Measurements from ENCODE around the gene STT3B. TPM values are rescaled to one million over a fixed set of nuclear protein-coding genes. Genes with fewer than 3 reads are reported as not detected.

The STT3B gene
- polyA plus RNA-seq, 12 donors, result 95.1 to 129 (median 114) TPM; not detected in 1

DNA sequence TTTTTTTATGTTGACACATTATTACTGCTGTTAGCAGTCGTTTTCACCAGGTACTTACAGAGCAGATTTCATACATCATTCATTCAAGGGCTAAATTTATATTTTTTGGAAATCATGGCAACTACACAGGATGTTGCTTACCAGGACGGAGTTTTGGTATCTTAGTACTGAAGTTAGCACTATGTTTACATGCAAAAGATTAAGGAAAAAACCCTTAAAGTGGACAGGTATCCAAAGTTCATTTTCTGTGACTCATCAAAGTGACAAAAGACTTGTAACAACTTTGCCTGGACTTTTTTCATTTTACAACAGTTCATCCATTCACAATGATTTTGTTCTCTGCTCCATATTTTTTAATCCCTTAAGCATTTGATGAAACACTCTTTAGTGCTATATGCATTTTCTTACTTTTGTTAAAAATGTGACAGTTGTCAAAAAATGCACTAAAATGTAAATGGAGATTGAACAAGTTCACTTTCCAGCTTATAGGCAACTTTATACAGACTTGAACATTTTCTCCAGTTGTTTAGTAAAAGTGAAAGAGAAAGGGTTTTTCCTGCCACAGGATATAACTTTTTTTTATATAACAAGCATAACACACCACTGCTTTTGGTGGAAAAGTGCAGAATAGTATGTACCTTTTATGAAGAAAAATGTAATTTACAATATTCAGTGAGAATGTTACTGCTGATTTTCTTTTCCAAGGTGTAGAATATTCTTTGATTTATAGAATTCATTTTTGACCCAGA is 104.1 kb downstream of the STT3B start:
- no peak for DNase-seq

DNA sequence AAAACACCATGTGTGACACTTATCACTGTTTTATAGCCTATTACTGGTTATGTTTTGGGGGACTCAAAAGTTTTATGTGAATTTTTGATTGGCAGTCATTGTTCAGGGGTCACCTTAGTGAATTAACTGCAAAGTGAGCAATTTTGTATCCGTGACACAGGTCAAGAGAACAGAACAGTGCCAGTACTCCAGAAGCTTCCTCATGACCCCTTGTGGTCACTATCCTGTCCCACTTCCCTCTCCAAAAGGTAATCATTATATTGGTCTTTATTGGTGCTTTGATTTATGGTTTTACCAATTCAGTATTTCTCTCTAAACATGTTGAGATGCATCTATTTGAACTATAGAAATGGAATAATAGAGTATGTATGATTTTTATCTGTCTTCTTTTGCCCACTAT is 107.1 kb downstream of the STT3B start:
- no peak for DNase-seq

DNA sequence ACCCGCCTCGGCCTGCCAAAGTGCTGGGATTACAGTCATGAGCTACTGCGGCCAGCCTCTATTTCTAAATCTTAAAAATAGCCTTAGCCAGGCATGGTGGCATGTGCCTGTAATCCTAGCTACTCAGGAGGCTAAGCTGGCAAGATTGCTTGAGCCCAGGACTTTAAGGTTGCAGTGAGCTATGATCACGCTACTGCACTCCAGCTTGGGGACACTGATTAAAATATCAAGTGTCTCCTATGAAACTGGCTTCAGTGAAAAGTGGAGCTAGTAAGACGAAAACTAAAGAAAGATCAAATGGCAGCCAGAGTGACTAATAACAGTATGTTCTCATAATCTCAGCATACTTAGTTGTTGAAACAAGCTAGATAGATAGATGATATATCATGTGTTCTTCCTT is 112.5 kb downstream of the STT3B start:
- DNase-seq, result no peak

DNA sequence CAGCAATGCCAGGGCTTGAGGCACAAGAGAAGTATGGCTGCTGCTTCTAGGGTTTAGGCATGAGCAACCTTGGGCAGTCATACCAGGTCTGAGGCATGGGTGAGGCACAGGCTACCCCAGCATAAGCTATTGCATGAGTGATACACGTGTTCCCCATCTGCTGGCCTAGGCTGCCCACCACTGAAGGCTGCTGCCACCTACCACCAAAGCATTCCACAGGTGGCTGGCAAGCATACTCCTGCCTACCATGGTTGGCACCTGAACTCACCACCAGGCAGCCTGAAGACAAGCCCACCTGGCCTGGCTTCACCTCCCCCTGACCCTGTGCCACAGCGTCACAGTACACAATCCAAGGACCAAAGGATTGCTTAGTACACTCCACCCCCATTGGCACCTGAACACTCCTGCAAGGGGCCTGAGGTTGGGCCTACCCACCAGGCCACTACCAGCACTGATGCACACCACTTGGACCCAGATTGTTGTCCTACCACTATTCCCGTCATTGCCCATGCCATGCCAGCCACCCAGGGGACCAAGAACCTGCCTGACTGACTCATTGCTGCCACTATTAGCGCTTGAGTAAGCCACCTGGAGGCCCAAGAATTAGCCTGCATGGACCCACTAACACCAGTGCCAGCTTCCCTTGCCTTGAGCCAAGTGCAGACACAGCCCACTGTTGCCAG is 115.7 kb downstream of the STT3B start:
- DNase-seq, result no peak

DNA sequence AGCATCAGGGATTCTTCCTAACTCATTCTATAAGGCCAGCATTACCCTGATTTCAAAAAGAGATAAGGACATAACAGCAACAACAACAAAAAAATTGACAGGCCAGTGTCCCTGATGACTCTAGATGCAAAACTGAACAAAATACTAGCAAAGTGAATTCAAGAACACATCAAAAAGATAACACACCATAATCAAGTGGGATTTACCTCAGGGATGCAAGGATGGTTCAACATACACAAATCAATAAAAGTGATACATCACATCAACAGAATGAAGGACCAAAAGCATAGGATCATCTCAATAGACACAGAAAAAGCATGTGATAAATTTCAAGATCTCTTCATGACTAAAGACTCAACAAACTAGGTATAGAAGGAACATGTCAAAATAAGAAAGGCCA is 119.6 kb downstream of the STT3B start:
- no peak for DNase-seq

DNA sequence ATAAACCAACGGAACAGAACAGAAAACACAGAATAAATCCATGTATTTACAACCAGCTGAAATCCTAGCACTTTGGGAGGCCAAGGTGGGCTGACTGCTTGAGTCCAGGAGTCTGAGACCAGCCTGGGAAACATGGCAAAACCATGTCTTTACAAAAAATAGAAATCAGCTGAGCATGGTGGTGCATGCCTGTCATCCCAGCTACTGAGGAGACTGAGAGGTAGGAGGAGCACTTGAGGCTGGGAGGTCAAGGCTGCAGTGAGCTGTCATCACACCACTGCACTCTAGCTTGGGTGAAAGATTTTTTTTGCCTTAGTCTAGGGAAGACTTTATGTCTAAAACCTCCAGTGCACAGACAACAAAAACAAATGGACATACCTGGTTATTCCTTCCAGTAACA is 120.7 kb downstream of the STT3B start:
- DNase-seq, result no peak

DNA sequence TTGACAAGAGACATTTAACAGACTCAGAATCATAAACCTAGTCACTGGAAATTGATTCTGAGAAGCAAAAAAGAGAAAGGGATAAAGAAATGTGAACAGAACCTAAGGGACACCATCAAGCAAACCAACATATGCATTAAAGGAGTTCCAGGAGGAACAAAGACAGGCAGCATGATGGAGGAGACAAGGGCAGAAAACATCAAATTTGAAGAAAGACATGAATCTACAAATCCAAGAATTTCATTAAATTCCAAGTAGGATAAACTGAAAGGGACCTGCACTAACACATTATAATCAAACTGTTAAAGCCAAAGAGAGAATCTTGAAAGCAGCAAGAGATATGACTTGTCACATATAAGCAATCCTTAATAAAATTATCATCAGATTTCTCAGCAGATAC is 122.3 kb downstream of the STT3B start:
- DNase-seq, result no peak

DNA sequence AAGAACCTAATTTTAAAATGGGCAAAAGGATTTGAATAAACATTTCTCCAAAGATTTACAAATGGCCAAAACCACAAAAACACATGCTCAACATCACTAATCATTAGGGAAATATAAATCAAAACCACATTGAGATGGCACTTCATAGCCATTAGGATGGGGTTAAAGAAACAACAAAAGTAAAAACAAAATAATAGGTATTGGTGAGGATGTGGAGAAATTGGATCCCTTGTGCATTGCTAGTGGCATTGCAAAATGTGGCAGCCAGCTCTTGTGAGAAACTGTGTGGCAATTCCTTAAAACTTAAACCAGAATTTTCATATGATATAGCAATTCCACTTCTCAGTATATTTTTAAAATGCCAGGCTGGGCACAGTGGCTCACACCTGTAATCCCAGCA is 126.5 kb downstream of the STT3B start:
- no peak for DNase-seq

DNA sequence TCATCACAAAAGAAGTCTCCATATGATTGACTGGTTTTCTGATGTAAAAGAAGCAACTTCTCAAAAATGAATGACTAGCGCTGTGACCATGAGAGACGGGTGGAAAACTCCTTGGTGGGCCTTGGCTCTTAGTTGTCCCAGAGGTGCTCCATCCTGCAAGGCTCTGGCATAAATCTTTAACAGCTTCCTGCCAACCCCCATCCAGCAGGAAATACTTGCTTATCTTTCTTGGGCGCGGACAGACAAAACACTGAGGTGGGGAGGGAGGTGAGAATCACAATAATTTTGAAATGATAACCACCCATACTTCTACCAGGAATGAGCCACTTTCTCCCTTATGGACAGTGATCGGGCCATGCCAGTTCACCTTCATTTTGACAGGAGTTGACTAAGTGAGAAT is 128.6 kb downstream of the STT3B start:
- no peak for DNase-seq

DNA sequence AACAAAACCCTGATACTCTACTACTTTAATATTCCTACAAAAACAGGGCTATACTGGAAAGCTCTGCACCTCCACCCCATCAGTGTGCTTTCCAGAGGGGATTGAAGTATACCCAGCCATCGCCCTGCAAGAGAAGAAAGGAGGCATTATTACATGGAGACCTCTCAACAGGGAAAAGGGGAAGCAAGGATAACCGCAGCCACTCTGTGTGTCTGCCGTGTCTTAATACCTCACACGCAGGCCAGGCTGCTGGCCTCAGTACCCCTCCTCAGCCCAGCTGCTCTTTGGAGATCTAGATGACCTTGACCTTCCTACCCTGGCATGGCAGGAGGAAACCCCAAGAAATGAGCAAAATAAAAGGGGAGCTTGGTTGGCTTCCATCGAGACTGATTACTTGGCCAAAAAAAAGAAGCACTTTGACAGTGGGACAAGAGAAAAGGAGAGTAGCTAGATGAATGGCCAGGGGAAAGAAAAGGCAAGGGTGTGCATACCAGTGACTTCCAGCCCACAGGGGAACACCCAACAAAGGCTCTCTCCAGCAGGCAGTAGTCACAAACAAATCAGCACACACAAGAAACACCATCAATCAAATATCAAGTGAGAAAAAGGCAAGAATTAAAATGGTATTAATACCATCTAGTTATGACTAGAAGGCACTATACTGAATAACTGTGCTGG is 129.4 kb downstream of the STT3B start:
- no peak for DNase-seq

DNA sequence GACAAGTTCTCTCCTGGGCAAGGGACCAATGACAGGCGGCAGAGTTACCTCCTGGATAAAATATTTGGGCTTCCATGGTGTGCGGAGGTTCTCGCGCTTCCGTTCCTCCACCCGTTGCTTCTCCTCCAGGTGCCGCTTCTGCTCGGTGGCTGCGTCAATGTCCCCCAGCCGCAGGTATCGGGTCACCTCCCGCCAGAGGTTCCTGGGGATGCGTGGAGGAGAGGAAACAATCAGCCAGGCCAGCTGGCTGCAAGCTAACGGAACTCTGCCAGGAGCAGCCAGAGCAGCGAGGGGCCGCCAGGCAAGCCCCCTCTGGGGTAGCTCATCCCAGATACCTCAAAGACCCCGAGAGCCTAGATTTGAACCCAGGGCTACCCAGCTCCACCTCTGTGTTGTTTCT is 131.3 kb downstream of the STT3B start:
- DNase-seq, result no peak

DNA sequence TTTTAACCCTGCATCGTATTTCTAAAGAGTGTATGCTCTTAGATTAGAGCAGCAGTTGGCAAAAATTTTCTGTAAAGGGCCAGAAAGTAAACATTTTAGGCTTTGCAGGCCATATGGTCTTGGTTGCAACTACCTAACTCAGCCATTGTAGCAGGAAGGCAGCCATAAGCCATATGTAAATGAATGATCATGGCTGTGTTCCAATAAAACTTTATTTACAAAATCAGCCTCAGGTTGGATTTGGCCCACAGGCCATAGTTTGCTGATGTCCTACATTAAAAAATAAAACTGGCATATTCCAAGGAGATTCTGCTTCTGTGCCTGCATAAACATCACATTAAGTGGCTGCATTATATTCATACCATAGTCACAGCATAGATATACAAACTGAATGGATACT is 134.9 kb downstream of the STT3B start:
- DNase-seq, result no peak

DNA sequence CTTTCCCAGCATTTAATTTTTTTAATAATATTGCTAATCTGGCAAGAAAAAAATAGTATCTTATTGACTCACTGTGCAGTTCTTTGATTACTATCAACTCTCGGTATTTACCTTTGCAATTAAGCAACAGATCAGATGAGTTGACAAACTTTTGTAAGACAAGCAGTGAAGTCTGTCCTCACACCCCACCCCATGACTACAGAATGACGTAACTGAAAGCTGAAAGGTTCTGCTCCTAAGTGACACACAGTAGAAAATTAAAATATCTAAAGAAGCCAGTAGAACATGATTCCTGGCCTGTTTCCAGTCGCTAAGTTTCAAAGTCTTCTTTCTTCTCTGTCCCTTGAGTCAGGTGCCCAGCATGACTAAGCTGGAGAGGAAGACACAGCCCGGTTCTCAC is 135.5 kb downstream of the STT3B start:
- no peak for DNase-seq

DNA sequence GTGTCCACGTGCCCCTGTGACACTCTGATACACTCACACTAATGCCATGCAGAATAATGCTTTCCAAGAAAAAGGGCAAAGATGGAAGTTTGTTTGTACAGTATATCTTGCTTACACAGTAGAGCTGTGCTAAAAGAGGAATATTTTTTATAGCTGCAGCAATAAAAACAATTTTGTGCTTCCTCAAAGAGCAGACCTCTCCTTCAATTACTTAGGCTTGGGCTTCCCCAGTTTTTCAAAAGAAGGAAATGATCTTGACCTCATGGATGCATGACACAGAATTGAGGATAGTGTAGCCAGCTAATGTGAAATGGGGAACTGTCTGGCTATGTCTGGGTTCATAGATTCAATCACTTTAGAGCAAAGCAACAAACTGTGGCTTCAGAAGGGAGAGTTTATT is 137.4 kb downstream of the STT3B start:
- no peak for DNase-seq

DNA sequence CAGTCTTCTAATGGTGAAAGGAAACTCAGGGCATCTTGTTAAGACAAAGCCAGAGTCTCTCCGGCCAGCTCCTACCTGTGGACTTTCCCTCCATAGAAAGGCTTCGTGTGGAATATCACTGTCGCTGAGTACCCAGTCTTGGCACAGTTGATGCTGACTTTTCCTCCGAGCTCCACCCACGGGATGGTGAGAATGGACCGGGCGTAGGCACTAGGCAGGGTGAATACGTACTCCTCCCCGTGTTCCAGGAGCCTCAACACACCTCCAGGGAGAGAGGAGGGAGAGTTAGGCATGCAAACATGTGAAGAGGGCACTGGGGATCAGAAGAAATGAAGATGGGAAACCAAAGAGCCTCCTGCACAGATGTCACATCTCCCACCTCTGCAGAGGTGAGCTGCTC is 138.0 kb downstream of the STT3B start:
- DNase-seq, result no peak

DNA sequence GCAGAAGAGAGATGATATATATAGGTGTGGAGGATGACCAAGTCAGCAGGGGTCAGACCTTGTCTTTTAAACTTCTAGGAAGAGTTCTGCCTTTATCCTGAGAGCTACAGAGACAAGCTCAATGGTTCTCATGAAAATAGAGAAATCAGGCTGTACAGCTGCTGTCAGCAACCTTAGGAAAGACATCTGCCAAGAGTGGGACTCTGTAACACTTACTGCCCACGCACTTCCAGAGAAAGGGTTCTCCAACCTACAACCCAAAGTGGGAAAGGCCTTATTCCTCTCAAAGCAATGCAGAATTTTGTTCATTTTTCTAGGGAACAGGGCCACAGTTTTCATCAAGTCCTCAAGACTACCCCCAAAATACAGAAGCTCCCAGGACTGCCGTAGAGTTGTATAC is 138.7 kb downstream of the STT3B start:
- no peak for DNase-seq

DNA sequence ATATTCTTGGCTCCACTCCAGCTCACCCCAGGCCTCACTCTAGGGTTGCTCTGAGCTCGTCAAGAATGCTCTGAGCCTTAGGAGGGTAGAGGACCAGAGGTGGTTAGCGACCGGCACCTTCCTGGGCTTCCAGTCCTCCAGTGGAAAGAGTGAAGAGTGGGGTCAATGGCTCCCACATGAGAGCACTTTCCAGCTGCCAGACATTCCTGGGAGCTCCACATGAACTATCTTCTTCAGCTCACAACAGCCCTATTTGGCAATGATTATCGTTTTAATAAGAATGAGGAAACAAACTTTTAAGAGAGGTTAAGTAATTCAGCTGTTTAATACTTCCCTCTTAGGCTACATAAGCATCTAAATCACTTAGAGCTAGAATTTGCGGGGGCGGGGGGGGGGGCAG is 139.3 kb downstream of the STT3B start:
- no peak for DNase-seq

DNA sequence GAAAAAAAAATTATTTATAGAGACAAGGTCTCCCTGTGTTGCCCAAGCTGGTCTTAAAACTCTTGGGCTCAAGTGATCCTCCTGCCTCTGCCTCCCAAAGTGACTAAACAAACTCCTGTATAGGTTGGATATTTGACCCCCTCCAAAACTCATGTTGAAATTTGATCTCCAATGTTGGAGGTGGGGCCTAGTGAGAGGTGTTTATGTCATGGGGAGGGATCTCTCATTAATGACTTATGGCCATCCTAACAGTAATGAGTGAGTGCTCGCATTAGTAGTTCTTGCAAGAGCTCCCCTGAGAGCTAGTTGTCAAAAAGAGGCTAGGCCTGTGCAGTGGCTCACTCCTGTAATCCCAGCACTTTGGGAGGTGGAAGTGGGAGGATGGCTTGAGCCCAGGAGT is 141.2 kb downstream of the STT3B start:
- DNase-seq, result no peak

DNA sequence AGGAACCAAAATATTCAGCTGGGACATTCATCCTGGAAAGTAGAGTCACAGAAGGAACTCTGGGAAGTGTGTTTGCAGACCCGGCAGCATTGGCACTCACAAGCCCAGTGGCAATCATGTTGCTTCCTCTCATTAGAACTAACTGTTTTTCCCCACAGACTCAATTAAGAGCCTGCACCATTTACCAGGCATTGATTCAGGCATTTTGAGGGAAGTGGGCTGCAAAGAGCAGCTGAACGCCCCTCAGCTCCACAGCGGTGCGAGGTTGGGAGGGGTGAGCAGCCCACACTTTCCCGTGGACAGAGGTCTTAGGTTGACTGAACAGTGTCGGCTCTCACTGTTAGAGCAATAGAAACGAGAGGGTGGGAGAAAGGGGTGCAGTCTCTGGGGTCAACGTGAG is 143.8 kb downstream of the STT3B start:
- DNase-seq, result no peak

DNA sequence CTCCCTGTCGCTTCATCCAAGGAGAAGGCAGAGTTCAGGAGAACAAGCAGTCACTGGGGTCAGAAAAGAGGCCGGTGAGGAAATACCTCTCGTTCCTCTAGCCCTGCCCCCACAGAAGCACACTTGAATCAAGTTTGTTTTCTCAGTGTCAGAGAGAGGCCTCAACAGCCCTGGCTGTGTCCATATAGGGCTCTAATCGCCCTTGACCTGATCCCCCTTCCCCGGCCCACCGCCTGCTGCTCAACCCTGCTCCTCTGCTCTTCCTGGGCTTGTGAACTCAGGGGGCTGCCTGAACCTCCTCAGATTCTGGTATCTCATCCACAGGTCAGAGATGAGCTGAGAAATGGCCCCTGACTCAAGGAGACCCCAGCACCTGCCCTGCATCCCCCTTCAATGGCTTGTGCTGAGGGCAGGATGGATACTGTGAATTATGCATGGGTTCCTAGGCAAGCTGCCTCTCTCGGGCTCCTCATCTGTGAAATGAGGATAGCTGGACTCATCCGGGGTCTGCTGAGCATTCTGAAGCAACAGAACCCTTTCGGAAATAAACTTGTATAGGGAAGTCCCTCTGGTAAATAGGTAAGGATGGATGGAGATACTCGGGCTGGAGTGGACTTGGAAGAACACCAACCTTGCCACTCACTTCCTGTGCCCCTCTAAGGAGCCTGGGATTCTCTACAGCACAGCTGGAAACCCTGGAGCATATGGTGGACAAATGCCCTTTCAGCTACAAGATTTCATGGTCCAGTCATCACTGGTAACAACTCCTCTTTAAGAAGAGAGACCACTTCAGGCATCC is 147.5 kb downstream of the STT3B start:
- no peak for DNase-seq

Data from muscle of arm (tissue), 12 donors.